Measurements from ENCODE around the gene NAALADL2.

DNA sequence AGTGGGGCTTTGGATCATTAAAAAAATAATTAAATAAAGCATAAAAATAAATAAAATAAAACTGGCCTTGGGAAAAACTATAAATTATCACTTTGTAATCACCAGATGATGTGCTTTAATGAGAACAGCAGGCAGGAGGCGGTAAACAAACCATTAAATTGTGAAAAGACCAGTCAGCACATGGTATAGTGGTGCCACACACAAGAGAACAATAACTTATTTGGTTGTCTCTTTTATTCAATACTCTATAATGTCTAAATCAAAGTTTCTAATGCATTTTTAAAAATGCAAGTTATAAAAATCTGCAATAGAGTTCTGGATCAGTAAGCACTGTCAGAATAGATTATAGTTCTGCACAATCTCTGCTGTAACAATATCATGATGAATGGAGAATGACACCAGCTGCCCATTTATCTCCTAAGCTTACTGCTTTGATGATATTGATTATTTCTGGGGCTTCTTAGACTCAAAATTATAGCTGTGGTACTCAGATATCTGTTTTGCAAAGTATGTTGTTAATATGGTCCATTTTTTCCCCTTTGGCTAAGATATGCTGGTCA lies 259.3 kb downstream of the NAALADL2 start:
- TF ChIP-seq, protein P1, sequence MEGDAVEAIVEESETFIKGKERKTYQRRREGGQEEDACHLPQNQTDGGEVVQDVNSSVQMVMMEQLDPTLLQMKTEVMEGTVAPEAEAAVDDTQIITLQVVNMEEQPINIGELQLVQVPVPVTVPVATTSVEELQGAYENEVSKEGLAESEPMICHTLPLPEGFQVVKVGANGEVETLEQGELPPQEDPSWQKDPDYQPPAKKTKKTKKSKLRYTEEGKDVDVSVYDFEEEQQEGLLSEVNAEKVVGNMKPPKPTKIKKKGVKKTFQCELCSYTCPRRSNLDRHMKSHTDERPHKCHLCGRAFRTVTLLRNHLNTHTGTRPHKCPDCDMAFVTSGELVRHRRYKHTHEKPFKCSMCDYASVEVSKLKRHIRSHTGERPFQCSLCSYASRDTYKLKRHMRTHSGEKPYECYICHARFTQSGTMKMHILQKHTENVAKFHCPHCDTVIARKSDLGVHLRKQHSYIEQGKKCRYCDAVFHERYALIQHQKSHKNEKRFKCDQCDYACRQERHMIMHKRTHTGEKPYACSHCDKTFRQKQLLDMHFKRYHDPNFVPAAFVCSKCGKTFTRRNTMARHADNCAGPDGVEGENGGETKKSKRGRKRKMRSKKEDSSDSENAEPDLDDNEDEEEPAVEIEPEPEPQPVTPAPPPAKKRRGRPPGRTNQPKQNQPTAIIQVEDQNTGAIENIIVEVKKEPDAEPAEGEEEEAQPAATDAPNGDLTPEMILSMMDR (conservative IDR thresholded peaks at IDR 0.05): no peak
- no peak for TF ChIP-seq ZFX (IDR thresholded peaks at IDR 0.05)
